AG20443 (cell line): ENCODE results near the gene SMG9.

ENCODE experiments used
- DNase-seq: peaks from one replicate; pipeline ENCODE4 v3.0.0; 2012; ENCODE audit warnings: low spot score, mixed read lengths

SMG9 gene

DNA sequence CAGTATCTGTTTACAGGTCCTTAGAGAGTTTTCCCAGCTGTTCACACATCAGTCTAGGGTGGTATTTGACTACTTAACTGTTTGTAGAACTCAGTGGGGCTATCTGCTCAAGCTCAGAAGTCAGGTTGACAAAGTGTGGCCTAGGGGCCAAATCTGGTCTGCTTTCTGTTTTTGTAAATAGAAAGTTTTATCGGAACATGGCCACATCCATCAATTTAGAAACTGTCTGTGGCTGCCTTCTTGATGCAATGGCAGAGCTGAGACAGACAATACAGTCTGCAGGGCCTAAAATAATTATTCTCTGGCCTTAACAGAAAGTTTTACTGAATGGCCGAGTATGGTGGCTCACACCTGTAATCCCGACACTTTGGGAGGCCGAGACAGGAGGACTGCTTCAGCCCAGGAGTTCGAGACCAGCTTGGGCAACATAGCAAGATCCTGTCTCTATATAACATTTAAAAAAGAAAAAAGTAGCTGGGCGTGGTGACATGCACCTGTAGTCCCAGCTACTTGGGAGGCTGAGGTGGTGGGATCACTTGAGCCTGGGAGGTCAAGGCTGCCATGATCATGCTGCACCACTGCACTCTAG is 2.4 kb downstream of the SMG9 start:
- no peak for DNase-seq

DNA sequence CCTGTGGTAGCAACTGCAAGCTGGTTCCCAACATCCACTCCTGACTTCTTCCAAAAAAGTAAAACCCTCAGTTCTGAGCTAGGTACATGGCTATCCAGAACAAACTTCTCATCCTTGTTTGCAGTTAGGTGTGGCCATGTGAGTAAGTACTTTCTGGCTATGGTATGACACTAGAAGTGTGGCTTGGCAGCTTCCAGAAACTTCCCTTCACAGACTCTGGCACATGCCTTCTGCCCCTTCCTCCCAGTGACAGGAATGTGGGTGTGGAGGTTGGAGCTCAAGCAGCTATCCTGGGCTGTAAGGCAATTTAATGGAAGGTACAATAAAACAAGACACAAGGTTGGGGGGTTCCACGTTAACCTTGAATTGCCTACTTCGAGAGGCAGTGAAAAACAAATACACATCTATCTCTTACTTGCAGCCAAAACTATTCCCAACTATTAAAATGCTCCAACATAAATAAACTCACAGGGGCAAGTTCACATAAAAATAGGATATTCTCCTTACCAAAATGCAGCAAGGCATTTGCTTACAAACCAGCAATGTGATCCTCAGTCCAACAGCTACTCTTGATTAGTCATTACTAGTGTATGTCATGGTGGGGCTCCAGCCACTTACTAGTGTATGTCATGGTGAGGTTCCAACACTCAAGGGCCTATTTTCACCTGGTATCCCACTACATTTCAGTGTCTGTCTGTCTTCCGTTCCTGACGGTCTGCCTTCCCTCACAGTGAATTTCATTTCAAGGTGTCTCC is 3.1 kb downstream of the SMG9 start:
- peak; percentile 24 for DNase-seq

DNA sequence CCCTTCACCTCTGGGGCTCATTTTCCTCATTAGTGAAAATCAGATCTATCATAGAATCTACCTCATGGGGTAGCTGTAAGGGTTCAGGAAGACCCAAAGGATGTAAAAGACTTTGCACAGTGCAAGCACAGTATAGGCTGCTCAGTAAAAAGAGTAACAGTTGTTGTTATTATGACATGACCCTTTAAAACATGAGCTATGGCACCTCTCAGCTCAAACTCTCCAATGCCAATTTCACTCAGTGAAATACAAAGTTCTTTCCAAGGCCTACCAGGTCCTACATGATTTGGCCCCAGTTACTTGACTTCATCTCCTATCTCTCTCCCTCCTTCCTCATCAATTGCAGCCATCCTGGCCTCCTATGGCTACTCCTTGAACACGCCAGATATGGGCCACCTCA is 4.9 kb downstream of the SMG9 start:
- no peak for DNase-seq

DNA sequence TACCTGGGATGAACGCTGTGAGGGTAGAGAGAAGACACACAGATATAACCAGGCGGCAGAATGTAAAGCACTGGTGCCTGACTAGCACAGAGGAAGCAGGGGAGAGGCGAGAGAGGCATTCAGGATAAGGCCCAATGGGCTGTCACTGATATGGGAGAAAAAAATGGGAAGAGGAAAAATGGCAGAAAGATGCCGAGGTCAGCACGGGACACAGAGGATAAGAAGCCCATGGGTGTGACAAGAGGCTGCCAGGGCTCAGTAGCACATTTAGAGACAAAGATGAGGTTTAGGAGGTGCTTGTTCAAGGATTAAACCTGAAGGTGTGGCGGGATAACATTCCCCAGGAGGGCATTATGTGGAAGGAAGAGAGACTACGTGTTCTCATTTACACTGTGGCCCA is 5.6 kb downstream of the SMG9 start:
- DNase-seq, result no peak

DNA sequence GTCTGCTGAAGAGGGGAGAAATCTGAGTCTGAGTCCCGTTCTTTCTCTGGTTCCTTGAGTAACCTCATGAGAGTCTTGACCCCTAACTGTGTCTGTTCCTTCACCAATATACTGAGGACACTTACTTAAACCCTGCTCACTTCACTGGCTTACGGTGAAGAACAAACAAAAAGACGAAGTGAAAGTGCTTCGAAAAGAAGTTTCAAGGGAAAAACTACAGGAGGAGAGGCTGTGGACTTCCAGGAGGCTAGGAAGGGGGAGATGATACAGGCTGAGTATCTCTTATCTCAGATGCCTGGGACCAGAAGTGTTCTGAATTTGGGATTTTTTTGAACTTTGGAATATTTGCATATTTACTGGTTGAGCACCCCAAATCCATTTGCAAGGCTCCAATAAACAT is 6.1 kb downstream of the SMG9 start:
- DNase-seq, result no peak

DNA sequence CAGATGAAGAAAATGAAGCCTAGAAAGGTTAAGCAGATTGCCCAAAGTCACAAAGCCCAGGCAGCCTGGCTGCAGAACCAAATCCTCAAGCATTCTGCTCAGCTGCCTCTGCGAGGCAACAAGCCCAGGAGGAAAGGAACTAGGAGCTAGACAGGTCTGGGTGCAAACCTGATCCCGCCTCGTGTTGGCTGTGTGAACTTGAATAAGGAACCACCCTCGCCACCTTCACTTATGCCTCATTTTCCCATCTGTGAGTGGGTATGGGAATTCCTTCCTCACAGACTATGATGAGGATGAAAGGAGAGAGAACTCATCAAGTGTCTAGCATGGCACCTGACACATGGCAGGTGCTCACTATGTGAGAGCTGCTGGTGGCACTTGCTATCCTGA is 6.6 kb downstream of the SMG9 start:
- no peak for DNase-seq

DNA sequence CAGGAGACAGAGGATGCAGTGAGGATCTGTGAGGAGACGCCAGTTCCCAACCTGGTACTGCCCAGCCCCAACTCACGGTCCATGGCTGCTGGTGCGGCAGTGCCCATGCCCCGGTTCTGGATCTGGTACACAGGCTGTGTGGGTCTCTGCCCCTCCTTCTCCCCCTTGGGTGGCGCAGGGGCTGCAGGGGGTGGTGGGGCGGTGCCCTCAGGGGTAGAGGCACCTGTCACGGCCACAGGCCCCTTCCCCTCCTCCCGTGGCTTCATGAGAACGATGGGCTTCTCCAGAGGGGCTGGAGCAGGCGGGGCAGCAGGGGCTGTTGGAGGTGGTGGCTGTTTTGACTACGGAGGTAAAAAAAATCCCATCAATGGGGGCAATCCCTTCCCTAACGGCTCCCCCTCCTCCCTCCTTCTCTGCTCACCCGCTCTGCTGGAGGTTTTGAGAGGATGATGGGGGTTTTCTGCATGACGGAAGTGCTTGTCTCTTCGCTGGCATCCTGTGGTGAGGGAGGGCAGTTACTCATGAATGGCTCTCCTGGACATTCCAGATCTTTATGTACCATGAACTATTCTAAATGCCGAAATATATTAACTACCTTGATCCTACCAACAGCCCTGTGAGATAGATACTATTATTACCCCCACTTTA is 7.1 kb downstream of the SMG9 start:
- no peak for DNase-seq

DNA sequence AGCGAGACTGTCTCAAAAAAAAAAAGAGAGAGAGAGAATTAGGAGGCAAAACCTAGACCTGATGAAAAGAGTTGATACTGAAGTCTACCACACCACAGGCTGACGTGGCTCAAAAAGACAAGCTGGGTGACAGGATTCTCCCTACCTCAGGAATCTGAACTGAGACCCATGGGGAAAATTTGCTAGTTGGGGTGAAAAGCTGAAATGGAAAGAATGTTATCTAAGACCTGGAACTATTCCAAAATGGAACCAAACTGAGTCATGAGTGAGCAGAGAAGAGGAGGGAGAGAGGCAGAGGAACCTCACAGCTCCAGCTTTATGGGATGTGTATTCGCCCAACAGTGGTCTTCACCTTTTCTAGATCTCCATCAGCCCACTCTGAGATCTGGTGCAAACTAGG is 11.7 kb downstream of the SMG9 start:
- no peak for DNase-seq

DNA sequence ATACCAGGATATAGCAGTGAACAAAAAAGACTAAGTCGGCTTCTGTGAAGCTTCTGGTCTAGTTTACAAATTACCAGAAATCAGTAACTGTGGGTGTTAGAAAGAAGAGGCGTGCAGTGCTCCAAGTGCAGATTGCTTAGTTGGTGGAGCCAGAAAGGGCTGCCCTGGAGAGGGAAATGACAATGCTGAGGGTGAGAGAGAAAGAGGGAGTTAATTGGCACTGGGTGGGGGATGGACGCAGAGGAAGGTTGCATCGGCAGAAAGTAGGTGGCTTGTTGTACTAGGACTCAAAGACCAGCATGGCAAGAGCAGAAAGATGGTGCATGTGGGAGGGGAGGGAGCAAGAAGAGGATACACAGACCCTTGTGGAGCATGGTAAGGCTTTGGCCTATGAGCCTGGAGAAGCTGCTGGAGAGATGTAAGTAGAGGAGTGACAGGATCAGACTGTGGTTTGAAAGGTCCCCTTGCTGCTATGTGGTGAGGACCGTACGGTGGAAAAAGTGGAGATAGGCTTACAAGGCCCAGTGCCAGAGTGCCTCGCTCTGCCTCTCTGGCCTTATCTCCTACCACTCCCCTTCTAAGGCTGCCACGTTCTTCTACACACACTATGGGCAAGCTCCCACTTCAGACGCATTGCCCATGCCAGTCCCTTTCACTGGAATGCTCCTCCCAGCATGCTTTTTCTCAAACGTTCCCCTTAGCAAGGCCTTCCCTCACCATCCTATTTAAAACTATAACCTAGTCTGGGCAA is 13.5 kb downstream of the SMG9 start:
- no peak for DNase-seq

DNA sequence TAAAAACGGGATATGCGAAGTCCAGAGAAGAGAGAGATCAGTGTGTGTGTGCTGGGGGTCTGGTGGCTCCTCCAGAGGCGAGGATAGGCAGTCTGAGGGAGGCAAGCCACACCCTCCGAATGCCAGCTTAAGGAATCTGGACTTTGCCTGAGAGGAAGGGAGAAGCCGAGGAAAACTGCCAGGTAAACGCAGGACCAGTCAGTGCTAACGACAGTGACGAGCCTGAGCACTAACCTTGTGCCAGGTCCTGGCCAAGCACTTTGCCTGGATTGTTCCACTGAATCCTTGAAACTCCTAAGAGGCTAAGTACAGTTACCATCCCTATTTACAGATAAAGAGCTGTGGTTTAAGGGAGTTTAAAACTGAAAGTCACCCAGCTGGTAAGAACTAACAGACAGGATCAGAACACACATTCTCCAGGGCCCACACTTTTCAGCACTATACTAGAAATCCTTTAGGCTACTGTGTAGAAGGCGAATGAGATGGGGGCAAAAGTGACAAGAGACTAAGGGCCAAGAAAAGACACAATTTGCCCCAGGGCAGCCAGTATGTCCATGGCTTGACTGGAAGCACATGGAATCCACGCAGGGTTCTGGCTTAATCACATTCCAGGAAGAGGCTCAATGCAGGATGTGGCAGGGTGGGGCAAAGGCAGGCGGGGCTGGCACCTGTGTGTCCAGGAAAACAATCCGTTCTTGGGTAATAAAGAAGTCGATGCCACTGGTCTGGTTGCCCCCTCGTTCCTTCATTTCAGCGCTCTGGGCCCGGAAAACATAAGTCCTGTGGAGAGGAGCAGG is 15.1 kb downstream of the SMG9 start:
- DNase-seq, result no peak

DNA sequence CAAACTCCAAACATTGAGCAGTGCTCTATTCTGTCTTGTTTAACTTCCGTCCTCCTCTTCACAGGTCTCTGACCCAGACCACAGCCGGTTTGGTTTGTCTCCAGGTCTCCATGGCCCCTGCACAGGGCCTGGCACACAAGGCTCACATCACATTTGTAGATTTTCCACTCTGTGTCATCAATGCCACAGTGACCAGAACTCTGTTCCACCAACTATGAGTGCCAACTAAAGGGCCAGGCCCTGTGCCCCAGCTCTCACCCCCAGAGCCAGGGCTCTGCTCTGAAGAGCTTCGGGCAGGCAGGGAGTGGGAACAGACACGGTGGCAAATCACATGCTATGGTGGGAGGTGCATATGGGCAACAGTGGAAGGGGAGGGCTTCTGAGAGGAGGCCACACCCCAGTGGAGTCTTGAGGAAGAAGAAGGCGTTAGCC is 16.0 kb downstream of the SMG9 start:
- DNase-seq, result no peak

DNA sequence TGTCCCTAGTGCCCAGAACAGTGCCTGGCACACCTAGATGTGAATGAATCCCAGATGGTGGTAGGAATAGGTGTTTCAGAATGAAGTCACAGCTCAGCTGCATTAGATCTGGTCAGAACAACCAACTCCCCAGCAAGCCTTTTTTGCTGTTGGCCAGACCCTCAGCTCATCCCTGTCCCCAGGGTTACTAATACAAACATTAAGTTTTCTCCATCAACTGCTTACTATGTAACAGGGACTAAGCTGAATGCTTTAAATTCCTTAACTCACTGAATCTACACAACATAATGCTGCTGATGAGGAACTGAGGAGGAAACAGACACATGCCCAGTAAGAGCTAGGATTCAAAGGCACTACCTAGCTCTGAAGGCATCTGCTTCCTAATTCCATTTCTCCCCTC is 18.8 kb downstream of the SMG9 start:
- DNase-seq, result peak; percentile 44

DNA sequence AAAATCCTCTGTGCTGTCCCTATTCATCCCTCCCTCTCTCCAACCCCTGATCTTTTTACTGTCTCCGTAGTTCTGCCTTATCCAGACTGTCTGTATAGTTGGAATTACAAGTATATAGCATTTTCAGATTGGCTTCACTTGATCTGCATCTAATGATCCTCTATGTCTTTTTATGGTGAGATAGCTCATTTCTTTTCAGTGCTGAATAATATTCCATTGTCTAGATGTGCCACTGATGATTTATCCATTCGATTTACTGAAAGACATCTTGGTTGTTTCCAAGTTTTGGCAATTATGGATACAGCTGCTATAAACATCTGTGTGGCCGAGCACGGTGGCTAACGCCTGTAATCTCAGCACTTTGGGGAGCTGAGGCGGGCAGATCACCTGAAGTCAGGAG is 19.7 kb downstream of the SMG9 start:
- no peak for DNase-seq

DNA sequence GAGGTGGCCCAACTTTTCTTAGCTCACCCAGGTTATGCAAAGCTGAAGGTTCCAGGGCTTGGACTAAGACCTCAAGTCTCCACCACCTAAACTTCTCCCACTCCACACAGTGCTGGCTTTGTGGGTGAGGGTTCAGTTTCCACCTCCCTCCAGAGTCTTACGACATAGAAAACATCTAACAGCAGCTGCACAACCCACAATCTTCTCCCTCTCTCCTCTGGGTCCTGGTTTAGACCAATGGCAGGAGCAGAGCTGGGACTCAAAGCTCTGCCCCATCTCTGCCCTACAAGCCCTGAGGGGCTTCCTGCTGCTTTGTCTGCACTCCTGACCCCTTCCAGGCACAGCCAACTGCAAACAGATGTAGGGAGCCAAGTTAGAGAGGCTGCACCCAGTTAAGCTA is 22.9 kb downstream of the SMG9 start:
- no peak for DNase-seq

DNA sequence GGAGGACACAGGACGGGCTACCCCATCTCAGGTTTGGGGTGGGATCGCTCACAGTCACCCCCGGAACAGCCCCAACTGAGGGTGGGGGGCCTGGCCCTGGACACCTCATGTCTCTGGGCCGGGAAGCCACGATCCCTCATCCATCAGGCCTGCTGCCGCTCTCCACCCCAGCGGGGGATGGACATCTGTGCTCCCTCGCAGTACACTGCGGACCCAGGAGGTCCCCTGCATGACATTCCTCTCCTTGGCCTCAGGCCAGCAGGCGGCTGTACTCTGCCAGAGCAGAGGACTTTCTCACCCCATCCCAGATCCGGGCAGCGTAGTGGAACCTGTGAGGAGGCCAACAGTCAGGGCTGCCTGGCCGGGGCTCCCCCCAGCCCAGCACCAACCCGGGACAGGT is 23.4 kb downstream of the SMG9 start:
- no peak for DNase-seq

DNA sequence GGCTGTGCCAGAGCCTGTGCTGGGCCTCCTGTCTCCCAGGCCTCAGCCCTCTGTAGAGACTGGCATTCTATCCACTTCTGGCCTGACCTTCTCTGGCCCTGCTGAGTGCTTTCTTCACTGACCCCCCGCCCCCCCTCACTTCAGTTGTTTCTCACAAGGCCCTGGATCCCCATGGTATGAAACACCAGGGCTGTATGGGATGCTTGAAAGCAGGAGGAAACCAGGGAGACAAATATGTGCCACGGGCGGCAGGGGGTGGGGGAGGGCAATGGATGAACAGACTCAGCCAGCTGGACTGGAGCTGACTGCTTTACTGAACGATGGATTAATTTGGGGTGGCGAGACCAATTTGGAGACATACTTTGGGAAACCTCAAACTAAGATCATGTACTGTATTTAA is 24.8 kb downstream of the SMG9 start:
- no peak for DNase-seq

DNA sequence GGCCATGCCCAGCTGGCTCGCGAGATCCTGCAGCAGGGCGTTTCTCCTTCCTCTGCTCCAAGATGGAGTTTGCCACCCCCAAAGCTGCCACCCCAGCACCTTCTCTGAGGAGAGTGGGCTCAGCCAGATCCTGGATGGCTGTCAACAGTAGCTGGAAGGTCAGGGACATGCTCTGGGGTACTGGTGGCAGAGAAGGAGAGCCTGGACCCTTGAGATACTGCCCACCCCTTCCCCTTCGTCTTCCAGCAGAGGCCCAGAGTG is 27.2 kb downstream of the SMG9 start:
- DNase-seq, result no peak

DNA sequence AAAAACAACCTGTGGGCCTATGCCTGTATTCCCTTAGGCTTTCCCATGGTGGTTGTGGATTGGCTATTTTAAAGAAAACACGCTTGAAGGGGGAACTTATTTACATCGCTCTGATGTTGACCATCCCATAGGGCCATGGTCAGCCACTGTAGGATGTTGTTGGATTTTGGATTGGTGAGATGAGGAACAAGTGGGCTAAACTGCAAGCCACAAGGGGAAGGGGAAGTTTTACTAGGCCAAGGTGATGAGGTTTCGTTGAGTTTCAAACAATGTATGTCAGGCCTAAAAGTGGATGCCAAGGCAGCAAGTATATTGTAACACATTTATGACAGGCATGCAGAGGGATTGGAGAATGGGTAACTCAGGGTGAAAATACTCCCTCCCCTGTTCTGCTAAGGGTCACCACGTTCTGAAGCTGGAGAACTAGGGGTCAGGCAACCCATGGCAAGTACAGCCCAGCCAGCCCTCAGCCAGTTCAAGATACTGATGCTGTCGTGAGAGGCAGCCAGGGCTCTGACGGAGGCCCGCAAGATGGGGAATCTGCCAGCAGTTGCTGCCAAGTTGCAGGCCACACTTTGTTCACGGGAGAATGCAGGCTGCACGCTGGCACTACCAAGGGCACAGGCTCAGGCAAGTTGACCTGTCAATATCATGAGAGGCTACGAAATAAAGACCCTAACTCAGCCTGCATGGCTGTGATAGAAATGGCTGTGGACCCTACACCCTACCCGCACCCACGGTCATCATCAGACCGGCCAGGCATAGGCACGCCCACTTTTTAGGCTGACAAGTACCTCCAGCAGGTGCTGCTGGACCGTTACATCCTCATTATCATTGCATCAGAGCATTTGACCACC is 27.8 kb downstream of the SMG9 start:
- DNase-seq, result peak; percentile 63

DNA sequence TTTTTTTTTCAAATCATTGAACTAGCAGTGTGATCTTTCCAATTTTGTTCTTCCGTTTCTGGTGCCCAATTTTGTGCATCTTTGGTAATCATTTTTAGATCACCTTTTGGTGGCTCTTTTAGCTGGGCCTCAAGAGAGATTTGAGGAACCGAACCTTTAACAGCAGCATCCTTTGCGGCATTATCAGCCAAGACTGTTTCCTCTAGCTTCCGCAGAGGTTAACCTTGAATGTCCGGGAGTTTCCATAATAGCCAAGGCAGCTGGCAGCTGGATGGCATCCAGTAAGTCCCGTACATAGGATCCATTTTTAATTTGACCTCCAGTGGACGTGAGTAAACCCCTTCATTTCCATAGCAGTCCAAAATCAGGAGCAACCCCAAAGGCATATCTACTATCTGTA is 29.3 kb downstream of the SMG9 start:
- no peak for DNase-seq

DNA sequence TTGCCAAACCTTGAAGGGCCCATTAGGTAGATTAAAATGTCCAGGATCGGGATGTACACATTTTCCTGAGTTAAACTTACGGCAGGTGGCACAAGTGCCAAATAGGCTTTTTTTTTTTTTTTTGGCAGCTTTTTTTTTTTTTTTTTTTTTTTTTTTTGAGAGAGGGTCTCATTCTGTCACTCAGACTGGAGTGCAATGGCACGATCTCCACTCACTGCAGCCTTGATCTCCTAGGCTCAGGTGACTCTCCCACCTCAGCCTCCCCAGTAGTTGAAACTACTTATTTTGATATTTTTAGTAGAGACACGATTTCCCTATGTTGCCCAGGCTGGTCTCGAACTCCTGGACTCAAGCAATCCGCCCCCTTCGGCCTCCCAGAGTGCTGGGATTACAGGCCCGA is 29.9 kb downstream of the SMG9 start:
- DNase-seq, result no peak

DNA sequence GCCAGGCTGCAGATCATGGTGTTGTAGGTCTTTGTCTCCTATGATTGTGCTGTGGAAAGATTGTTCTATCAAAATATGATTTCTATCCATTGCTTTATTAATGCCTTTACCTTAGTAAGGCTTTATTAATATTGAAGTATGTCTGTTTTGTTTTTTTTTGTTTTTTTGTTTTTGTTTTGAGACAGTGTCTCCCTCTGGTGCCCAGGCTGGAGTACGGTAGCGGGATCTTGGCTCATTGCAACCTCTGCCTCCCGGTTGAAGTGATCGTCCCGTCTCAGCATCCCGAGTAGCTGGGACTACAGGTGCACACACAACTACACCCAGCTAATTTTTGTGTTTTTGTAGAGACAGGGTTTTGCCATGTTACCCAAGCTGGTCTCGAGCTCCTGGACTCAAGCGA is 31.2 kb downstream of the SMG9 start:
- DNase-seq, result no peak
